ENCODE measurements around the gene SHROOM4. TPM values are rescaled to one million over a fixed set of nuclear protein-coding genes. Genes with fewer than 3 reads are reported as not detected.

Gene SHROOM4
- total RNA-seq, 1 donor from 2014 or later: 15.4 TPM

GRCh38 chrX:50825825-50826224 lies 11.8 kb upstream of the SHROOM4 start:
- no peak overlapping the region for H3K4me3 Mint-ChIP-seq
- TF ChIP-seq CTCF (IDR thresholded peaks at IDR 0.05; ENCODE audit: unreplicated experiment): no peak
- no peaks in the 10 kb centered on the region for H3K36me3 Mint-ChIP-seq
- H3K27me3 Mint-ChIP-seq (ENCODE audit: low read depth): no peaks in the 10 kb centered on the region
- DNase-seq (ENCODE audit: low spot score in 2 of 2, unreplicated experiment in 2 of 2): no peak
- H3K27ac Mint-ChIP-seq: no peak overlapping the region
- peaks cover 10% of the 10 kb centered on the region for H3K4me1 Mint-ChIP-seq
- H3K9me3 Mint-ChIP-seq: peaks cover 8% of the 10 kb centered on the region

- no peaks in the 10 kb centered on the region for H3K27me3 Mint-ChIP-seq (ENCODE audit: low read depth)
- H3K4me3 Mint-ChIP-seq: no peak overlapping the region
- peaks cover 27% of the 10 kb centered on the region for H3K4me1 Mint-ChIP-seq
- H3K27ac Mint-ChIP-seq: no peak overlapping the region
- H3K36me3 Mint-ChIP-seq: no peaks in the 10 kb centered on the region
- H3K9me3 Mint-ChIP-seq: peaks cover 7% of the 10 kb centered on the region
- DNase-seq (ENCODE audit: low spot score in 2 of 2, unreplicated experiment in 2 of 2): no peak
- TF ChIP-seq CTCF (IDR thresholded peaks at IDR 0.05; ENCODE audit: unreplicated experiment): no peak
Measured at GRCh38 chrX:50818986-50819385, 5.0 kb upstream of the SHROOM4 start.

GRCh38 chrX:50815120-50815519 lies 1.1 kb upstream of the SHROOM4 start:
- Mint-ChIP-seq H3K9me3 (peaks cover 8% of the 10 kb centered on the region), H3K27me3 (ENCODE audit: low read depth) (no peaks in the 10 kb centered on the region), H3K4me1 (peaks cover 40% of the 10 kb centered on the region), H3K27ac (peak overlapping the region; percentile 94), H3K4me3 (no peak overlapping the region), H3K36me3 (no peaks in the 10 kb centered on the region)
- no peak for DNase-seq (ENCODE audit: low spot score in 2 of 2, unreplicated experiment in 2 of 2)
- no peak for TF ChIP-seq CTCF (IDR thresholded peaks at IDR 0.05; ENCODE audit: unreplicated experiment)

GRCh38 chrX:50814701-50815100 lies 707 bp upstream of the SHROOM4 start:
- peak overlapping the region; percentile 94 for H3K27ac Mint-ChIP-seq
- no peak for DNase-seq (ENCODE audit: low spot score in 2 of 2, unreplicated experiment in 2 of 2)
- peak overlapping the region; percentile 83 for H3K4me3 Mint-ChIP-seq
- peaks cover 40% of the 10 kb centered on the region for H3K4me1 Mint-ChIP-seq
- H3K36me3 Mint-ChIP-seq: no peaks in the 10 kb centered on the region
- no peak for TF ChIP-seq CTCF (IDR thresholded peaks at IDR 0.05; ENCODE audit: unreplicated experiment)
- peaks cover 10% of the 10 kb centered on the region for H3K9me3 Mint-ChIP-seq
- H3K27me3 Mint-ChIP-seq (ENCODE audit: low read depth): no peaks in the 10 kb centered on the region

GRCh38 chrX:50812995-50813842 lies 775 bp downstream of the SHROOM4 start:
- no peaks in the 10 kb centered on the region for H3K27me3 Mint-ChIP-seq (ENCODE audit: low read depth)
- peaks cover 40% of the 10 kb centered on the region for H3K4me1 Mint-ChIP-seq
- H3K36me3 Mint-ChIP-seq: no peaks in the 10 kb centered on the region
- peak; percentile 21 to 45 for DNase-seq (ENCODE audit: low spot score in 2 of 2, unreplicated experiment in 2 of 2)
- peak overlapping the region; percentile 83 for H3K4me3 Mint-ChIP-seq
- H3K27ac Mint-ChIP-seq: peak overlapping the region; percentile 94
- peaks cover 14% of the 10 kb centered on the region for H3K9me3 Mint-ChIP-seq
- no peak for TF ChIP-seq CTCF (IDR thresholded peaks at IDR 0.05; ENCODE audit: unreplicated experiment)

Data from mesothelial cell of epicardium (in vitro differentiated cells).